ENCODE results near the gene SVIL. TPM values are rescaled to one million over a fixed set of nuclear protein-coding genes. Genes with fewer than 3 reads are reported as not detected.
"Not testable (repeated sequence)": the region's sequence is repeated elsewhere in the genome, so short reads cannot be mapped to it uniquely, and the experiment has no call there.

The SVIL gene
- total RNA-seq, 2 experiments from 2014 or later: 12.5 to 17.0 TPM

DNA sequence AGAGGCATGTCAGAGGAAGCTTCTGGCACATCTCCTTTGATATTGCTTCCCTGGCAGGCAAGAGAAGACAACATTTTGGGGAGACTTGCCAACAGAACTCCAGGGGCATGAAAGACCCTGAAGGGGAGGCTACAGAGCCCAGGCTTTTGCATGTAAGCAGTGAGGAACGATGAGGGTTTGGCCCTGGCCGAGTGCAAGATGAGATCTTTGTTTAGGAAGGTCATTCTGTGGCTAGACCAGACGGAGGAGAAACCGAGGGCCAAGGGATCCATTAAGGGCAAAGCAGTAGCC, 3.8 kb downstream of the SVIL start:
- Mint-ChIP-seq H3K27me3 (no peaks in the 10 kb centered on the region), H3K27ac (no peak overlapping the region), H3K36me3 (ENCODE audit: low read depth) (peaks cover 3% of the 10 kb centered on the region), H3K4me3 (no peak overlapping the region), H3K4me1 (peaks cover 38% of the 10 kb centered on the region), H3K9me3 (ENCODE audit: low read depth) (no peaks in the 10 kb centered on the region)
- POLR2A ChIA-PET: no interaction called here
- DNase-seq (no peak), ATAC-seq (no peak)
- CTCF ChIA-PET: no interaction called here
- intact Hi-C loops (cut with DNase I, micrococcal nuclease): loop anchor here in 1 of 2 experiments (5.0 kb wide), 1 partner anchor 106 kb away; no protein-coding TSS in a partner anchor

DNA sequence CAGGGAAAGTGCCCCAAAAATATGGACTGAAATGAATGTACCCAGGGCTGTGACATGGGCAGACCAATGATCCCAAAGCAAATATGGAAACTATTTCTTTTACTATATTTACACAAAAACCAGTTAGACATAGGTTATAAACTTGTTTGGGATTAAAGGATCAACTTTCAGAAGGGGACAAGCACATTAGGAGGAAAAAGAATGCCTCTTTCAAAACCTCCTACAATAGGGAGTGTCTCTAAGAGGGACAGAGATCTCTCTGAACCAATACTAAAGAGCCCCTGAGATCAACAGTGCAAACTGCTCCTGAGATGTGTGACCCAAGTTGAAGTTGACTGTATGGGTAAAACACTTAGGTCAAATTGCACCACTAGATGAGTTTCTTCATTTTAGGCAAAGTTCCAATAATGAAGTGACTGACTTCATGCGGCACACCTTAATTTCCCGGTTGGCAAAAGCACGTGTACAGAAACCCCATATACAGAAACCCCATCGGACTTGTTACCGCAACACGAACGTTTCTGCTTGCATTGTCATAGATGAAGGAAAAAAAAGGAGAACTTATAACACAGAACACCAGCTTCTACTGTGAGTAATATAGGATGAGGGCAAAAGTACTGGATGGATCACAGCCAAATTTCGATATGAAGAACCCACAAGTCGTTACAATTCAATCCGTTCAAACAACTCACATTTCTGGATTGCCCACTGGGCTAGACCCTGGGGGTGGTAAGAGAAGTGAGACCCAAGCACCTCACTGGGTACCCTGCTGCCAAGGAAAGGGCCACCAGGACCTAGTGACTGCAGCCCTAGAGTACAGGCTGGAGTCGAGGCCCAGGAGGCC, 4.3 kb downstream of the SVIL start:
- Mint-ChIP-seq H3K36me3 (ENCODE audit: low read depth) (peaks cover 3% of the 10 kb centered on the region), H3K9me3 (ENCODE audit: low read depth) (no peaks in the 10 kb centered on the region), H3K4me1 (peaks cover 32% of the 10 kb centered on the region), H3K4me3 (no peak overlapping the region), H3K27me3 (no peaks in the 10 kb centered on the region), H3K27ac (no peak overlapping the region)
- DNase-seq (no peak), ATAC-seq (no peak)
- intact Hi-C loops (cut with DNase I, micrococcal nuclease): loop anchor here in 1 of 2 experiments (5.0 kb wide), 1 partner anchor 107 kb away; no protein-coding TSS in a partner anchor
- POLR2A ChIA-PET: interaction anchor here (0.7 kb wide), 1 partner anchor 104 kb away, joined by 4 read pairs; no protein-coding TSS in a partner anchor
- CTCF ChIA-PET: interaction anchor here (0.7 kb wide), 1 partner anchor 156 kb away, joined by 3 read pairs; no protein-coding TSS in a partner anchor

DNA sequence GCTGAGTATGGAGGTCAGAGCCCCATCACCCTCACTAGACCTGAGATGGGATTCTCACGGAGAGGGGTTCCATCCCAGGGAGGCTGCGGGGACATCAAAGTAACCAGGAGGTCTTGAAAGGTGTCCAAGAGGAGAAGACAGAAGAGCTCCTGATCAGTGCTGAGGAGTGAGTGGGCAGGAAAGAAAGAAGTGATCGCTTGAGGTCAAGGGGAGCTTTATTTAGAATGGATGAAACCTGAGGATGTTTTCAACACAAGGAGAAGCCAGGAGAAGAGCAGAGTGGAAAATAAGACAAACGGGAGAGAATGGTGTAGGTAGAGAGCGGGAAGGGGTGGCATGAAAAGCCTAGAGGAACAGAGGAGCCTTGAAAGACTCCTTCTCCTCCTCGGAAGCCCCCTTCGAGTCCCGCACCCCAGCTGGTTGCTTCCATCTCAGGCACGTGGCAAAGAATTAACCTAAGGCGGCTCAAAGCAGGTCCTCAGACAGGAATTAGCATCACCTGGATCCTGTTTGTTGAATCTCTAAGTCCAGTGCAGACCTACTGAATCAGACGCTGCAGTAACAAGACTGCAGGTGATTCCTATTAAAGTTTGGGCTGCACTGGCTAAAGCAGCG, 5.8 kb downstream of the SVIL start:
- Mint-ChIP-seq H3K4me3 (no peak overlapping the region), H3K36me3 (ENCODE audit: low read depth) (peaks cover 3% of the 10 kb centered on the region), H3K27ac (no peak overlapping the region), H3K4me1 (peaks cover 19% of the 10 kb centered on the region), H3K27me3 (no peaks in the 10 kb centered on the region), H3K9me3 (ENCODE audit: low read depth) (no peaks in the 10 kb centered on the region)
- intact Hi-C loops (cut with DNase I, micrococcal nuclease): no loop called here
- DNase-seq (no peak), ATAC-seq (no peak)
- CTCF ChIA-PET: interaction anchor here (1.1 kb wide), 1 partner anchor 21 kb away, joined by 3 read pairs; no protein-coding TSS in a partner anchor
- POLR2A ChIA-PET: no interaction called here

DNA sequence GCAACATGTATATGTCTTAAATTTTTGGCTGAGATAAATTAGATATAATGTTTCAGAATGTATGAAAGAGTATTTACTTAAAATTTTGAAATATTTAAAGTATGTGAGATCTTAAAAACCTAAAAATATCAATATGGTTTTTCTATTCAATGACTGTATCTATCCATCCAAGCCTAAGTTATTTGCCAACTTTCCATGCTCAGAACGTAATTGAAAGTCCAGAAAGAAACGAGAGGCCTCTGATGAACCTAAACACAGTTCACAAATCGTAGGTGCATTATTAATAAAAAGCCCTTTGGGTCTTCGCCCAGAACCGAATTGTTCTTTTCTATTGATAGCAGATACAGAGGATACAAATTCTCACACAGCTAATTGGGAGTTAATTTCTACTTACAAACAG, 6.5 kb downstream of the SVIL start:
- H3K9me3 Mint-ChIP-seq (ENCODE audit: low read depth): no peaks in the 10 kb centered on the region
- peaks cover 12% of the 10 kb centered on the region for H3K4me1 Mint-ChIP-seq
- peaks cover 3% of the 10 kb centered on the region for H3K36me3 Mint-ChIP-seq (ENCODE audit: low read depth)
- no peak overlapping the region for H3K4me3 Mint-ChIP-seq
- H3K27me3 Mint-ChIP-seq: no peaks in the 10 kb centered on the region
- ATAC-seq (no peak), DNase-seq (no peak)
- POLR2A ChIA-PET: no interaction called here
- H3K27ac Mint-ChIP-seq: no peak overlapping the region
- intact Hi-C loops (cut with DNase I, micrococcal nuclease): no loop called here
- CTCF ChIA-PET: interaction anchor here (0.7 to 1.1 kb wide), 2 partner anchors 17 to 20 kb away, joined by 3 read pairs; no protein-coding TSS in a partner anchor

DNA sequence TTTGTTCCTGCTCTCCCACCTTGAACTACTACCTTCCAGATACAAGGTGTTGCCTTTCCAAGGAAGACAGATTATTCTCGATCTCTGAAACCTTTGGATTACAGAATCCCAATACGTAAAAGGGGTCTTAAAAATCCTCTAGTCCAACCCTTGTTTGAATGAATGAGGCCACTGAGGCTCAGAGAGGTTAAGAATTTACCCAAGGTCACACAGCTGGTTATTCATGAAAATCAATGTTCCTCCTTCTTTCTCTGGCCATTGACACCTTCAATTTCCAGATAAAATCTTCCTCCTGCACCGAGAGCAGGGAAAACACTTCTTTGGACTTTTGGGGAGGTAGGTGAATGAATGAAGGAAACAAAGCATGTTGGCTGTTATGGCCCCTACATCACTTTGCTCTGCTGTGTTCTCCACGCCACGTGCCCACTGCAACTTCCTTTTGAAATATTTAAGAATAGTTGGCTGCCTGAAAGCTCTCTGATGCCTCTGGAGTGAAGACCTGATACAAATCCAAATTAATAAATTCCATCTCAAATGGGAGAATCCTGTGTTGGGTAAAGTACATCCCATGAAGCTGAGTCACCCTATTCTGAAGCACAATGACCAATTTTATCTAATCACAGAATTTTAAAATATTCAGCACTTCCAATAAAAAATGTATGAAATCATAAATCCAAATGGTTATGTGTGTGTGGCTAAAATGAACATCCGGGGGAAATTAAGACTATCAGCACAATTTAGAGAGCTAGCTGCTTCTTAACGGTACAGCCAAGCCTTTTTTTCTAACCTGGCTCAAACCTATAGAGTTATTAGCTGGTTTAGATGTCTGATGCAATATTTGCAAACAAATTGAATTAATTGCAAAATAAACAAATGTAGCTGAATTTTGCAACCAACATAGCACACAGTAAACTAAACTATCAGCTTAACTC, 7.3 kb downstream of the SVIL start:
- Mint-ChIP-seq H3K27me3 (no peaks in the 10 kb centered on the region), H3K4me3 (no peak overlapping the region), H3K4me1 (peaks cover 4% of the 10 kb centered on the region), H3K9me3 (ENCODE audit: low read depth) (no peaks in the 10 kb centered on the region), H3K27ac (no peak overlapping the region), H3K36me3 (ENCODE audit: low read depth) (peaks cover 3% of the 10 kb centered on the region)
- DNase-seq (no peak), ATAC-seq (no peak)
- POLR2A ChIA-PET: no interaction called here
- intact Hi-C loops (cut with DNase I, micrococcal nuclease): no loop called here
- CTCF ChIA-PET: interaction anchor here (0.6 to 1.2 kb wide), 3 partner anchors 16 to 64 kb away, joined by 3 to 4 read pairs (median 3); no protein-coding TSS in a partner anchor

DNA sequence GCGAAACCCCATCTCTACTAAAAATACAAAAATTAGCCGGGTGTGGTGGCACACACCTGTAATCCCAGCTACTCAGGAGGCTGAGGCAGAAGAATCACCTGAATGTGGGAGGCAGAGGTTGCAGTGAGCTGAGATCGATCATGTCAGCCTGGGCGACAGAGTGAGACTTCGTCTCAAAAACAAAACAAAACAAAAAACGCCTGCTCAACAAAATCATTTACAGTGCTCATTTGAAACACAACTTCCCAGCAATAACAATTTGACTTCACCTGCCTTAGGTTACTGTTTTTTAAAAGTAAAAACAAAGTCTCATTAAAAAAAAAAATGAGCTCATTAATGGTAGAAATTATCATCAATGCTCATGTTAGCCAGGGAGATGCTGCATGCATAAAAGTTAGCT, 10.4 kb downstream of the SVIL start:
- POLR2A ChIA-PET; intact Hi-C loops (cut with DNase I, micrococcal nuclease); H3K27me3 Mint-ChIP-seq; H3K36me3 Mint-ChIP-seq (ENCODE audit: low read depth); DNase-seq; H3K9me3 Mint-ChIP-seq (ENCODE audit: low read depth); H3K27ac Mint-ChIP-seq; CTCF ChIA-PET; H3K4me1 Mint-ChIP-seq; ATAC-seq; H3K4me3 Mint-ChIP-seq: not testable (repeated sequence)

DNA sequence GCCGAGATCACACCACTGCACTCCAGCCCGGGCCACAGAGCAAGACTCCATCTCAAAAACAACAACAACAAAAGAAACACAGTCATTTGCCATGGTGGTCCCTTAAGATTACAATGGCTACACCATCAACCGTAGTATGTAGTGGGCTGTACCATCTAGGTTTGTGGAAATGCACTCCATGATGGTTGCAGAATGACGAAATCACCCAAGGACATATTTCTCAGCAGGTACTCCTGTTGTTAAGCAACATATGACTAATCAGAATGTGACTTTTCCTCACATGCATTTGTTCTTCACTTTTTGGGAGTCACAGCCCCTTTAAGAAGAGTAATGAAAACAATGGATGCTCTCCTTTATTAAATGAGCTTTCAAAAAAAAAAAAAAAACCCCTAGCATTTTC, 11.0 kb downstream of the SVIL start:
- CTCF ChIA-PET: no interaction called here
- intact Hi-C loops (cut with DNase I, micrococcal nuclease): no loop called here

DNA sequence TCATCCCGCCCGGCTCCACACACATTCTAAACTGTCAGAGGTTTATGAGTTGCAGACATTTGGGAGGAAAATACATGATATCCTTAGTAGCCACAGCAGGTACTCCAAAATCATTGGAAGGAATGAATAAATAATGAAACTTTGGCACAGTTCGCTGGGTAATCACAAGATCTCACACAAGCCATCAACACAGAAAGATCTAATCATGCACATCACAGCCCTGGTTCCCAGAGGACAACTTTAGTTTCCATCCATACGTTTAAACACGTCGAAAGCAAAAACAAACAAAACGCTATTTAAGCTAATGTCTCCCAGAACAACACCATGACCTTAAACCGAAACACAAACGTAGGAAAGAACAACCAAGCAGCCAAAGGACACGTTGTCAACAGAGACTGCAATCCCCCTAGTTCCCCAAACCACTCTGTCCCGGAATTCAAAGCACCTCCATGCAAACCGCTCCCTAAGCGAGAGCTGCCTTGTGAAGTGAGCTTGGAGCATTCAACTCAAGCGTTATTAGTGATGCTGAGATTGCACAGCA, 12.3 kb downstream of the SVIL start:
- Mint-ChIP-seq H3K36me3 (ENCODE audit: low read depth) (no peaks in the 10 kb centered on the region), H3K27me3 (no peaks in the 10 kb centered on the region), H3K9me3 (ENCODE audit: low read depth) (no peaks in the 10 kb centered on the region), H3K27ac (no peak overlapping the region), H3K4me3 (no peak overlapping the region), H3K4me1 (peaks cover 2% of the 10 kb centered on the region)
- ChIA-PET CTCF (no interaction called here), POLR2A (no interaction called here)
- ATAC-seq (no peak), DNase-seq (no peak)
- intact Hi-C loops (cut with DNase I, micrococcal nuclease): no loop called here

More for the DNA sequence above, 11.0 kb downstream of the SVIL start:
- ATAC-seq (no peak), DNase-seq (no peak)
- Mint-ChIP-seq H3K4me1 (peaks cover 4% of the 10 kb centered on the region), H3K27me3 (no peaks in the 10 kb centered on the region), H3K9me3 (ENCODE audit: low read depth) (no peaks in the 10 kb centered on the region), H3K27ac (no peak overlapping the region), H3K36me3 (ENCODE audit: low read depth) (no peaks in the 10 kb centered on the region), H3K4me3 (no peak overlapping the region)
- POLR2A ChIA-PET: no interaction called here

DNA sequence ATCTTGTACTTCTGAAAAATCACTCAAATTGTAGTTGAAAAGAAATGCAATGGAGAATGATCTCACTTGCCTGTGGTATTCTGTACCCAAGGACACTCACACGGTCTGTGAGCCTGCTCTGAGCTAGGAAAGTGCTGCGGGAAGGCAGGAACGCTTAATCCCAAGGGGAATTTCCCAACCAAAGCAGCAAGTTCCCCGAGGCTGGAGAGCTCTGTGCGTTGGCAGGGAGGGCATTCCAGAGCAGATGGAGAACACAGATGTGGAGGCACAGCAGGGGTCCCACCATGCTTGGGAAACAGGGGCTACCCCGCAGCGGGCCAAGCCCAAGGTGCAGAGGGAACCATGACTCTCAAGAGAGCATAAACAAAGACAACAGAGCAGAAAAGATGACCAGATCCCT, 13.6 kb downstream of the SVIL start:
- POLR2A ChIA-PET: no interaction called here
- no peaks in the 10 kb centered on the region for H3K27me3 Mint-ChIP-seq

DNA sequence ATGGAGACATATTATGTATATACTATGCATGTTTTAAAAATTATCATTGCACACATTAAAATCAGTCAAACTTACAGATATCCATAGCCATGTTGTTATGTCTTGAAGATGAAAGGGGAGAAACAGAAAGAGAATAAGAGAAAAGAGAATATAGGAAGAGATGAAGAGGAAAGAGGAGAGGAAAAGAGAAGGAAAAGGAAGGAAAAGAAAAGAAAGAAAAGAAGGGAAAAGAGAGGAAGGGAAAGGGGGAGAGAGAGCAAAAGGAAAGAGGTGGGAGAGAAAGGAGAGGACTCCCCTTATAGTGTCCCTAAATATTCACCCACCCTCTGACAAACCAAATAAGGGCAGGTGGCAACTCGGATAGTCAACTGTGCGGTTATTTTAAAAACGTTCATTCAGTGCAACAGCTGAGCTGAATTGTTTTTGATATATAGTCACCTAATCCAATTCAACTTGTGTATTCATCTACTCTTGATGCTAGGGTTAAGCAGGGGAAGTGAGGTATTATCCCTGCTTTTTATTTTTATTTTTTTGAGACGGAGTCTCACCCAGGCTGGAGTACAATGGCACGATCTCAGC, 14.6 kb downstream of the SVIL start:
- Mint-ChIP-seq H3K4me1 (peaks cover 2% of the 10 kb centered on the region), H3K27me3 (no peaks in the 10 kb centered on the region), H3K9me3 (ENCODE audit: low read depth) (no peaks in the 10 kb centered on the region), H3K27ac (no peak overlapping the region), H3K4me3 (no peak overlapping the region), H3K36me3 (ENCODE audit: low read depth) (no peaks in the 10 kb centered on the region)
- DNase-seq (no peak), ATAC-seq (no peak)
- ChIA-PET CTCF (interaction anchor here (1.2 kb wide), 1 partner anchor 23 kb away, joined by 3 read pairs; no protein-coding TSS in a partner anchor), POLR2A (no interaction called here)
- intact Hi-C loops (cut with DNase I, micrococcal nuclease): no loop called here

More for the DNA sequence above, 13.6 kb downstream of the SVIL start:
- no peak for ATAC-seq
- H3K9me3 Mint-ChIP-seq (ENCODE audit: low read depth): no peaks in the 10 kb centered on the region
- no peak overlapping the region for H3K27ac Mint-ChIP-seq
- H3K4me1 Mint-ChIP-seq: peaks cover 2% of the 10 kb centered on the region
- intact Hi-C loops (cut with DNase I, micrococcal nuclease): no loop called here
- no peak overlapping the region for H3K4me3 Mint-ChIP-seq
- DNase-seq: no peak
- H3K36me3 Mint-ChIP-seq (ENCODE audit: low read depth): no peaks in the 10 kb centered on the region
- CTCF ChIA-PET: interaction anchor here (0.6 kb wide), 1 partner anchor 13 kb away, joined by 3 read pairs; no protein-coding TSS in a partner anchor

DNA sequence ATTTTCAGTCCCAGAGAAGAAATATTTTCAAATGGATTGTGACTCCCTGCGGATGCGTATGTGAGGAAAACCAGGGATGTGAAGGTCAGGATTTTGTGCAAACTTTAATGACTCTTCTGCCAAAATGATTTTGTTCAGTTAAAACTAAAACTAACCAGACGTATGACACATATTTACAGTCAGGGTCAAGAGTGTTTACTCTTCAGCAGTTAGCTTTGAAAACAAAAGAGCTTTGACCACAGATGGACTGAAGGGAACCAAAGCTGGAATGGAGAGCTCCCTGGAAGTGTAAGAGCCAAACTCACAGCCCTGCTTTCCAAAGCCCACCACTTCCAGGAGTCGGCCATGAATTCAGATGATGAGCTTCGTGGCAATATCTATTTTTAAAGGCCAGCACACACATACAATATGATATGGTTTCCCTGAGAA, 15.5 kb downstream of the SVIL start:
- Mint-ChIP-seq H3K4me1 (peaks cover 2% of the 10 kb centered on the region), H3K27me3 (no peaks in the 10 kb centered on the region), H3K9me3 (ENCODE audit: low read depth) (no peaks in the 10 kb centered on the region), H3K4me3 (no peak overlapping the region), H3K36me3 (ENCODE audit: low read depth) (peaks cover 3% of the 10 kb centered on the region), H3K27ac (no peak overlapping the region)
- intact Hi-C loops (cut with DNase I, micrococcal nuclease): no loop called here
- POLR2A ChIA-PET: no interaction called here
- CTCF ChIA-PET: interaction anchor here (1.2 kb wide), 2 partner anchors 16 to 24 kb away, joined by 3 read pairs; partner anchors contain the start of gene SVIL
- DNase-seq: no peak
- no peak for ATAC-seq

All from activated CD4-positive, alpha-beta T cell treated with anti-CD3 and anti-CD28 coated beads for 36 hours (primary cell).